MCF 10A (cell line): Measurements from ENCODE around the gene RNU4-1. TPM values are rescaled to one million over a fixed set of nuclear protein-coding genes. Genes with fewer than 3 reads are reported as not detected.

Experiments
- BruUV-seq: library from RNA; stranded (reverse); fragments of 400-500 nt; replicated peaks from 2 replicates; lab custom pipeline; 2021; lab: Mats Ljungman, UMichigan
- CTCF ChIA-PET: fragments of 300-600 bp; sonication (Branson Sonifier 250); formaldehyde crosslinking; extraction: SDS; loops from one replicate; lab custom pipeline; 2021; ENCODE audit warnings: antibody characterized with exemption, inconsistent platforms; lab: Yijun Ruan, JAX
- POLR2A ChIA-PET: fragments of 300-600, 350-650 bp; sonication (Branson Sonifier 250); formaldehyde crosslinking; extraction: SDS; loops from one replicate; lab custom pipeline; 2020; ENCODE audit warnings: antibody characterized with exemption, inconsistent platforms; lab: Yijun Ruan, JAX
- DNase-seq: peaks from one replicate; pipeline ENCODE4 v3.0.0-alpha.2; 2018; ENCODE audit not compliant: unreplicated experiment
- H3K27ac Mint-ChIP-seq: one replicate; pipeline ENCODE4 v1.8.0; 2022; ENCODE audit warnings: mild to moderate bottlenecking, low read depth, mixed read lengths; ENCODE audit not compliant: unreplicated experiment
- H3K27me3 Mint-ChIP-seq: one replicate; pipeline ENCODE4 v1.8.0; 2022; ENCODE audit warnings: mixed read lengths; ENCODE audit not compliant: insufficient read depth, unreplicated experiment
- H3K36me3 Mint-ChIP-seq: one replicate; pipeline ENCODE4 v1.8.0; 2022; ENCODE audit warnings: mild to moderate bottlenecking, moderate library complexity, mixed read lengths; ENCODE audit not compliant: insufficient read depth, unreplicated experiment
- H3K4me1 Mint-ChIP-seq: one replicate; pipeline ENCODE4 v1.8.0; 2022; ENCODE audit warnings: mixed read lengths; ENCODE audit not compliant: insufficient read depth, unreplicated experiment
- H3K4me3 Mint-ChIP-seq: one replicate; pipeline ENCODE4 v1.8.0; 2022; ENCODE audit warnings: mild to moderate bottlenecking, moderate library complexity, mixed read lengths; ENCODE audit not compliant: unreplicated experiment
- H3K9me3 Mint-ChIP-seq: one replicate; pipeline ENCODE4 v1.8.0; 2022; ENCODE audit warnings: mixed read lengths; ENCODE audit not compliant: unreplicated experiment
- CTCF ChIP-seq: fragments of 200-600 bp; IDR thresholded peaks from one replicate; pipeline ENCODE4 v1.8.0; 2022; ENCODE audit warnings: antibody characterized with exemption, mild to moderate bottlenecking; ENCODE audit not compliant: unreplicated experiment
- intact Hi-C: fragments of 100-400 bp; cut with micrococcal nuclease; formaldehyde crosslinking; loops from 2 replicates; pipeline ENCODE4 v1.14.1; 2022
- total RNA-seq: library from RNA; stranded (reverse); gene quantifications from 2 replicates; pipeline ENCODE4 v1.2.3, GENCODE V29; 2022

RNU4-1 gene
- total RNA-seq, 1 experiment from 2014 or later = 1,764 TPM

- ChIA-PET CTCF (interaction anchor here (0.6 to 15.6 kb wide), 8 partner anchors 15 to 142 kb away, joined by 3 to 454 read pairs (median 31); partner anchors contain the start of gene RPLP0), POLR2A (interaction anchor here (0.6 to 21.6 kb wide), 9 partner anchors 13 to 271 kb away, joined by 3 to 549 read pairs (median 112); partner anchors contain the start of genes RNU4-1, RNU4-2 and RPLP0)
- Mint-ChIP-seq H3K9me3 (no peaks in the 10 kb centered on the region), H3K36me3 (peaks cover 33% of the 10 kb centered on the region), H3K4me3 (peak overlapping the region; percentile 95), H3K4me1 (peaks cover 40% of the 10 kb centered on the region), H3K27ac (peak overlapping the region; percentile 94), H3K27me3 (no peaks in the 10 kb centered on the region)
- peak; percentile 93 for DNase-seq
- TSS peak; percentile 30 for BruUV-seq
- intact Hi-C loops = loop anchor here (1.0 to 10.0 kb wide), 2 partner anchors 82 to 149 kb away; partner anchors contain the start of gene RAB35
- no peak for TF ChIP-seq CTCF
Measured at GRCh38 chr12:120264086-120264903, 28.7 kb downstream of the RNU4-1 start.

DNA sequence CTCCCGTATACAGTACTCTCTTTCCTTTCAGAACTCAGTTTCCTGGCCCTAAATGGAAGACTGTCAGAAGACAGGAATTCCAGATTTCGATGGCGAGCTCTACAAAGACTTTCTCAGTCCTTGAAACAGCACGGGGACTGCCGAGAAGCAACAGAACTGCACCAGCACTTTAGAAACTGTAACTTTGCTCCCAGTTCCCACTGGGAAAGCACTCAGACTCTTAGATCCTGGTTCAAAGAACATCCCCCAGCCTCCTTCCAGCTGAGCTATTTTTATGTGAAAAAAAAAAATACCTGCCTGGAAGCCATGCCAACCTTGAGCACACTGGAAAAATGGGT, 29.3 kb downstream of the RNU4-1 start:
- CTCF ChIA-PET = interaction anchor here (1.1 to 15.6 kb wide), 5 partner anchors 15 to 64 kb away, joined by 5 to 454 read pairs (median 90); partner anchors contain the start of gene RPLP0
- intact Hi-C loops = loop anchor here (1.0 to 10.0 kb wide), 2 partner anchors 81 to 149 kb away; partner anchors contain the start of gene RAB35
- Mint-ChIP-seq H3K4me1 (peaks cover 40% of the 10 kb centered on the region), H3K9me3 (no peaks in the 10 kb centered on the region), H3K27me3 (no peaks in the 10 kb centered on the region), H3K27ac (peak overlapping the region; percentile 94), H3K36me3 (peaks cover 34% of the 10 kb centered on the region), H3K4me3 (peak overlapping the region; percentile 95)
- TF ChIP-seq CTCF = no peak
- POLR2A ChIA-PET = interaction anchor here (0.6 to 21.6 kb wide), 10 partner anchors 13 to 271 kb away, joined by 3 to 549 read pairs (median 64); partner anchors contain the start of genes RNU4-1, RNU4-2 and RPLP0
- no peak for DNase-seq
- BruUV-seq = no TSS peak

GRCh38 chr12:120262852-120263747, 29.9 kb downstream of the RNU4-1 start:
- DNase-seq = peak; percentile 27
- Mint-ChIP-seq H3K36me3 (peaks cover 34% of the 10 kb centered on the region), H3K4me3 (peak overlapping the region; percentile 95), H3K27ac (peak overlapping the region; percentile 94), H3K4me1 (peaks cover 43% of the 10 kb centered on the region), H3K27me3 (no peaks in the 10 kb centered on the region), H3K9me3 (no peaks in the 10 kb centered on the region)
- TSS peak; percentile 75 for BruUV-seq
- CTCF ChIA-PET = interaction anchor here (0.6 to 15.6 kb wide), 7 partner anchors 14 to 63 kb away, joined by 3 to 454 read pairs (median 49); partner anchors contain the start of gene RPLP0
- POLR2A ChIA-PET = interaction anchor here (0.7 to 21.6 kb wide), 10 partner anchors 13 to 272 kb away, joined by 3 to 549 read pairs (median 64); partner anchors contain the start of genes RNU4-1, RNU4-2 and RPLP0
- TF ChIP-seq CTCF = no peak
- intact Hi-C loops = loop anchor here (1.0 to 10.0 kb wide), 4 partner anchors 16 to 148 kb away; partner anchors contain the start of gene RAB35
